D721Med (cell line): Measurements from ENCODE around the gene SCP2.

ENCODE experiments used
- DNase-seq: peaks from one replicate; pipeline ENCODE4 v3.0.0; 2011; ENCODE audit warnings: low spot score; ENCODE audit not compliant: insufficient read length
- FAIRE-seq: peaks from 2 replicates; lab custom pipeline; 2011; peaks lifted over from hg19 to GRCh38; lab: Jason Lieb, UNC
- CTCF ChIP-seq: IDR thresholded peaks from 2 replicates; pipeline ENCODE4 v1.5.1; 2012; ENCODE audit warnings: mild to moderate bottlenecking, control low read depth; ENCODE audit not compliant: insufficient read depth; ENCODE audit errors: missing control alignments

SCP2 gene

GRCh38 chr1:53071915-53072314, 144.8 kb downstream of the SCP2 start:
- no peak for TF ChIP-seq CTCF
- no peak for DNase-seq
- FAIRE-seq = no peak

- no peak for TF ChIP-seq CTCF
- DNase-seq = no peak
- no peak for FAIRE-seq
Measured at GRCh38 chr1:53073287-53073686, 146.2 kb downstream of the SCP2 start.

GRCh38 chr1:53073868-53074311, 146.8 kb downstream of the SCP2 start:
- no peak for DNase-seq

DNA sequence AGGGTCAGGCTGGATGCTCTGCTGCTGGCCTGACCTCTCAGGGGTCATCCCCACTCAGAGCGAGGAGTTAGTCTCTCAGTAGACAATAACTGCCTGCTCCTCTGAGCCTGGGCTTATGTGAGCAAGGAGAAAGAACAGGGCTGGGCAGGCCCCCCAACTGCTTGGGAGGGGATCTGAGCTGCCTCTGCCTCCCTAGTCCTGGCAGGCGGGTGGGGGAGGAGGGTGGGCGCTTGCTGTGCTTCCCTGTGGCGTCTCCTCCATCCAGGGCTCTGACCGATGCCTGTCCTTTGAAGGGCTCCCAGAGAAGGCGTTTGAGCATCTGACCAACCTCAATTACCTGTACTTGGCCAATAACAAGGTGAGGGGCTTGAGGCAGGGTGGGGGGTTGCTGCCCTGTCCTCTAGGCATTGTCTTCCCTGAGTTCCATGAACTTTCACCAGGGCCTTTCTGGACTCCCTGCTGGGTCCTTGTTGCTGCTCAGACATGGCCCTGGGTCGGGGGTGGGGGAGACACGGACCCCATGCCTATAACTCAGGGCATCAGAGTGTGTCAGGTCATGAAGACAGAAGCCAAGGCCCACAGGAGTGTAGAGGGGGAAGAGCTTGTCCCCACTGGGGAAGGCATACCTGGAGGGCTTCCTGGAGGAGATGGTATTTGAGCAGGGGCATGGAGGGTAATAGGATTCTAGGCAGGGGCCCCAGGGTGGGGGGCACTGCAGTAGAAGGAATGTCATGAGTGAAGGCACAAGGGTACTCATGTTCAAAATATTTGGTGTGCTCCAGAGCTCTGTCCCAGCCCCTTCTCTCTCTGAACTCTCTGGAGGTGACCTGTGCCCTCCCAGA, 147.5 kb downstream of the SCP2 start:
- FAIRE-seq (no peak), DNase-seq (no peak)
- TF ChIP-seq CTCF = no peak

More at GRCh38 chr1:53073868-53074311, 146.8 kb downstream of the SCP2 start:
- TF ChIP-seq CTCF = no peak
- no peak for FAIRE-seq

- FAIRE-seq (no peak), DNase-seq (no peak)
- TF ChIP-seq CTCF = no peak
Measured at GRCh38 chr1:53075206-53075605, 148.1 kb downstream of the SCP2 start.

GRCh38 chr1:53075761-53076163, 148.7 kb downstream of the SCP2 start:
- TF ChIP-seq CTCF = no peak

GRCh38 chr1:53076165-53076564, 149.1 kb downstream of the SCP2 start:
- no peak for DNase-seq
- TF ChIP-seq CTCF = no peak
- no peak for FAIRE-seq

More at GRCh38 chr1:53075761-53076163, 148.7 kb downstream of the SCP2 start:
- DNase-seq = no peak
- FAIRE-seq = no peak
